ENCODE measurements around the gene FEM1B. TPM values are rescaled to one million over a fixed set of nuclear protein-coding genes. Genes with fewer than 3 reads are reported as not detected.

FEM1B gene
- total and polyA plus RNA-seq, 4 experiments from 2014 or later = 19.0 to 49.1 (median 38.5) TPM

GRCh38 chr15:68311859-68312557 lies 34.5 kb downstream of the FEM1B start:
- peaks cover 0 to 4% of the 10 kb centered on the region in 2 donors for H3K27me3 Mint-ChIP-seq
- CTCF ChIA-PET (ENCODE audit: partially characterized antibody) = interaction anchor here (1.8 kb wide), 1 partner anchor 59 kb away, joined by 6 read pairs; no protein-coding TSS in a partner anchor
- H3K27ac Mint-ChIP-seq = no peak overlapping the region

GRCh38 chr15:68312701-68313204 lies 35.2 kb downstream of the FEM1B start:
- Histone ChIP-seq H3K9me3 (ENCODE audit: control insufficient read depth in 1 of 2, low read length in 2 of 2) (no peaks in the 10 kb centered on the region), H3K36me3 (ENCODE audit: insufficient read depth, low read length) (no peaks in the 10 kb centered on the region), H3K27me3 (ENCODE audit: insufficient read depth, low read length) (no peaks in the 10 kb centered on the region), H3K27ac (ENCODE audit: low read depth, low read length) (no peak overlapping the region), H3K4me1 (ENCODE audit: insufficient read depth, low read length) (no peaks in the 10 kb centered on the region), H3K4me3 (ENCODE audit: low read length in 2 of 2) (no peak overlapping the region)
- intact Hi-C loops (cut with micrococcal nuclease) = no loop called here
- CTCF ChIA-PET (ENCODE audit: partially characterized antibody) = no interaction called here
- Mint-ChIP-seq H3K4me3 (no peak overlapping the region), H3K27me3 (peaks cover 0 to 4% of the 10 kb centered on the region in 2 donors), H3K4me1 (no peaks in the 10 kb centered on the region), H3K9me3 (no peaks in the 10 kb centered on the region), H3K36me3 (no peaks in the 10 kb centered on the region), H3K27ac (no peak overlapping the region)
- POLR2A ChIA-PET (ENCODE audit: partially characterized antibody) = no interaction called here
- no peak for DNase-seq

More at GRCh38 chr15:68311859-68312557, 34.5 kb downstream of the FEM1B start:
- Histone ChIP-seq H3K4me1 (ENCODE audit: insufficient read depth, low read length) (no peaks in the 10 kb centered on the region), H3K27ac (ENCODE audit: low read depth, low read length) (no peak overlapping the region), H3K9me3 (ENCODE audit: control insufficient read depth in 1 of 2, low read length in 2 of 2) (no peaks in the 10 kb centered on the region), H3K4me3 (ENCODE audit: low read length in 2 of 2) (no peak overlapping the region), H3K27me3 (ENCODE audit: insufficient read depth, low read length) (no peaks in the 10 kb centered on the region), H3K36me3 (ENCODE audit: insufficient read depth, low read length) (no peaks in the 10 kb centered on the region)
- POLR2A ChIA-PET (ENCODE audit: partially characterized antibody) = no interaction called here
- DNase-seq = no peak
- H3K4me1 Mint-ChIP-seq = peaks cover 0 to under 1% (median under 1%) of the 10 kb centered on the region in 4 donors
- intact Hi-C loops (cut with micrococcal nuclease) = no loop called here
- H3K36me3 Mint-ChIP-seq = no peaks in the 10 kb centered on the region
- H3K4me3 Mint-ChIP-seq = no peak overlapping the region
- no peaks in the 10 kb centered on the region for H3K9me3 Mint-ChIP-seq

- no peaks in the 10 kb centered on the region for H3K36me3 ChIP-seq (ENCODE audit: insufficient read depth, low read length)
- no peak overlapping the region for H3K27ac ChIP-seq (ENCODE audit: low read depth, low read length)
- H3K9me3 Mint-ChIP-seq = no peaks in the 10 kb centered on the region
- no peaks in the 10 kb centered on the region for H3K4me1 ChIP-seq (ENCODE audit: insufficient read depth, low read length)
- H3K9me3 ChIP-seq (ENCODE audit: control insufficient read depth in 1 of 2, low read length in 2 of 2) = no peaks in the 10 kb centered on the region
- no peaks in the 10 kb centered on the region for H3K27me3 ChIP-seq (ENCODE audit: insufficient read depth, low read length)
- H3K36me3 Mint-ChIP-seq = no peaks in the 10 kb centered on the region
- H3K4me3 Mint-ChIP-seq = no peak overlapping the region
- H3K4me3 ChIP-seq (ENCODE audit: low read length in 2 of 2) = no peak overlapping the region
- no peak for DNase-seq
- POLR2A ChIA-PET (ENCODE audit: partially characterized antibody) = no interaction called here
- H3K4me1 Mint-ChIP-seq = no peaks in the 10 kb centered on the region
- H3K27ac Mint-ChIP-seq = peak overlapping the region in 1 of 7 donors; percentile 44
- H3K27me3 Mint-ChIP-seq = peaks cover 0 to 4% of the 10 kb centered on the region in 2 donors
- CTCF ChIA-PET (ENCODE audit: partially characterized antibody) = interaction anchor here (2.5 kb wide), 1 partner anchor 7 kb away, joined by 16 read pairs; no protein-coding TSS in a partner anchor
- intact Hi-C loops (cut with micrococcal nuclease) = no loop called here
Measured at GRCh38 chr15:68313501-68314410, 36.2 kb downstream of the FEM1B start.

- H3K27ac ChIP-seq (ENCODE audit: low read depth, low read length) = no peak overlapping the region
- H3K36me3 ChIP-seq (ENCODE audit: insufficient read depth, low read length) = no peaks in the 10 kb centered on the region
- H3K9me3 Mint-ChIP-seq = no peaks in the 10 kb centered on the region
- no peak for DNase-seq
- ChIA-PET POLR2A (ENCODE audit: partially characterized antibody) (no interaction called here), CTCF (ENCODE audit: partially characterized antibody) (interaction anchor here (2.5 kb wide), 1 partner anchor 8 kb away, joined by 16 read pairs; no protein-coding TSS in a partner anchor)
- no peaks in the 10 kb centered on the region for H3K9me3 ChIP-seq (ENCODE audit: control insufficient read depth in 1 of 2, low read length in 2 of 2)
- H3K36me3 Mint-ChIP-seq = no peaks in the 10 kb centered on the region
- no peak overlapping the region for H3K27ac Mint-ChIP-seq
- H3K4me1 ChIP-seq (ENCODE audit: insufficient read depth, low read length) = no peaks in the 10 kb centered on the region
- H3K4me1 Mint-ChIP-seq = no peaks in the 10 kb centered on the region
- no peak overlapping the region for H3K4me3 ChIP-seq (ENCODE audit: low read length in 2 of 2)
- H3K27me3 Mint-ChIP-seq = peaks cover 0 to 4% of the 10 kb centered on the region in 2 donors
- H3K4me3 Mint-ChIP-seq = no peak overlapping the region
- H3K27me3 ChIP-seq (ENCODE audit: insufficient read depth, low read length) = no peaks in the 10 kb centered on the region
- intact Hi-C loops (cut with micrococcal nuclease) = no loop called here
Measured at GRCh38 chr15:68314563-68314962, 37.0 kb downstream of the FEM1B start.

- Histone ChIP-seq H3K9me3 (ENCODE audit: control insufficient read depth in 1 of 2, low read length in 2 of 2) (no peaks in the 10 kb centered on the region), H3K27ac (ENCODE audit: low read depth, low read length) (no peak overlapping the region), H3K4me1 (ENCODE audit: insufficient read depth, low read length) (no peaks in the 10 kb centered on the region), H3K4me3 (ENCODE audit: low read length in 2 of 2) (no peak overlapping the region), H3K27me3 (ENCODE audit: insufficient read depth, low read length) (no peaks in the 10 kb centered on the region), H3K36me3 (ENCODE audit: insufficient read depth, low read length) (no peaks in the 10 kb centered on the region)
- ChIA-PET POLR2A (ENCODE audit: partially characterized antibody) (no interaction called here), CTCF (ENCODE audit: partially characterized antibody) (interaction anchor here (2.5 kb wide), 1 partner anchor 8 kb away, joined by 16 read pairs; no protein-coding TSS in a partner anchor)
- H3K27me3 Mint-ChIP-seq = peaks cover 0 to 4% of the 10 kb centered on the region in 2 donors
- intact Hi-C loops (cut with micrococcal nuclease) = no loop called here
- no peak for DNase-seq
- no peaks in the 10 kb centered on the region for H3K4me1 Mint-ChIP-seq
- no peak overlapping the region for H3K4me3 Mint-ChIP-seq
- H3K9me3 Mint-ChIP-seq = no peaks in the 10 kb centered on the region
- H3K36me3 Mint-ChIP-seq = no peaks in the 10 kb centered on the region
- peak overlapping the region in 1 of 7 donors; percentile 71 for H3K27ac Mint-ChIP-seq
Measured at GRCh38 chr15:68315035-68315434, 37.5 kb downstream of the FEM1B start.

DNA sequence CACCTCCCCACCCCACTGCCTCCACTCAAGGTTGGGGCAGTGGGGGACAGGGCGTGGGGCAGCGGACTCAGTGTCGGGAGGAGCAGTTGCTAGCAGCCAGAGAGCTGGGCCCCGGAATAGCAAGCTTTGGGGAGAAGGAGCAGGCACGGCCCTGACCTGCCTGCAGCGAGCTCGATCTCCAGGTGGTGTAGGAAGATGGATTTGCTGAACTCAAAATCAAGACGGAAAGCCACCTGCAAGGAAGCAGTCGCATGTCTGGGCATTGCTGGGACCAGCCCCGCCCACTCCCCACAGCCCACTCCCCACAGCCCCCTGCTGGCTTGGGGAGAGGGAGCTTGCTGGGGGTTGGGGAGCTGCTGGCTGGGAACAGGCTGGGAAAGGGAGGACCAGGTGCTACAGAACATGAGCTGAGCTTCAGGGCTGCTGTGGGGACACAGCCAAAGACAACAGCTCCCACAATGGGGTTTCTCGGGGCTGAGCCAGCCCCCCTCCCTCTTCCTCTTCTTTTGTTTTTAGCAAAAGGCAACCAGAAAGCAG lies 38.0 kb downstream of the FEM1B start:
- Mint-ChIP-seq H3K36me3 (no peaks in the 10 kb centered on the region), H3K27ac (peak overlapping the region in 1 of 7 donors; percentile 36), H3K4me1 (no peaks in the 10 kb centered on the region), H3K27me3 (peaks cover 0 to 4% of the 10 kb centered on the region in 2 donors), H3K9me3 (peaks cover 0 to 1% (median 0%) of the 10 kb centered on the region in 8 donors), H3K4me3 (no peak overlapping the region)
- CTCF ChIA-PET (ENCODE audit: partially characterized antibody) = interaction anchor here (1.9 to 2.5 kb wide), 2 partner anchors 9 to 62 kb away, joined by 9 to 16 read pairs; no protein-coding TSS in a partner anchor
- Histone ChIP-seq H3K27ac (ENCODE audit: low read depth, low read length) (no peak overlapping the region), H3K4me1 (ENCODE audit: insufficient read depth, low read length) (no peaks in the 10 kb centered on the region), H3K36me3 (ENCODE audit: insufficient read depth, low read length) (no peaks in the 10 kb centered on the region), H3K9me3 (ENCODE audit: control insufficient read depth in 1 of 2, low read length in 2 of 2) (no peaks in the 10 kb centered on the region), H3K4me3 (ENCODE audit: low read length in 2 of 2) (no peak overlapping the region), H3K27me3 (ENCODE audit: insufficient read depth, low read length) (no peaks in the 10 kb centered on the region)
- intact Hi-C loops (cut with micrococcal nuclease) = no loop called here
- DNase-seq = no peak
- POLR2A ChIA-PET (ENCODE audit: partially characterized antibody) = no interaction called here
